Measurements from ENCODE around the gene INTS11. TPM values are rescaled to one million over a fixed set of nuclear protein-coding genes. Genes with fewer than 3 reads are reported as not detected.

INTS11 gene
- total and polyA plus RNA-seq, 2 of the 13 experiments (the other 11 are each of a cell fraction or from before 2014, with no cell fraction given): 52.8 to 94.8 TPM

DNA sequence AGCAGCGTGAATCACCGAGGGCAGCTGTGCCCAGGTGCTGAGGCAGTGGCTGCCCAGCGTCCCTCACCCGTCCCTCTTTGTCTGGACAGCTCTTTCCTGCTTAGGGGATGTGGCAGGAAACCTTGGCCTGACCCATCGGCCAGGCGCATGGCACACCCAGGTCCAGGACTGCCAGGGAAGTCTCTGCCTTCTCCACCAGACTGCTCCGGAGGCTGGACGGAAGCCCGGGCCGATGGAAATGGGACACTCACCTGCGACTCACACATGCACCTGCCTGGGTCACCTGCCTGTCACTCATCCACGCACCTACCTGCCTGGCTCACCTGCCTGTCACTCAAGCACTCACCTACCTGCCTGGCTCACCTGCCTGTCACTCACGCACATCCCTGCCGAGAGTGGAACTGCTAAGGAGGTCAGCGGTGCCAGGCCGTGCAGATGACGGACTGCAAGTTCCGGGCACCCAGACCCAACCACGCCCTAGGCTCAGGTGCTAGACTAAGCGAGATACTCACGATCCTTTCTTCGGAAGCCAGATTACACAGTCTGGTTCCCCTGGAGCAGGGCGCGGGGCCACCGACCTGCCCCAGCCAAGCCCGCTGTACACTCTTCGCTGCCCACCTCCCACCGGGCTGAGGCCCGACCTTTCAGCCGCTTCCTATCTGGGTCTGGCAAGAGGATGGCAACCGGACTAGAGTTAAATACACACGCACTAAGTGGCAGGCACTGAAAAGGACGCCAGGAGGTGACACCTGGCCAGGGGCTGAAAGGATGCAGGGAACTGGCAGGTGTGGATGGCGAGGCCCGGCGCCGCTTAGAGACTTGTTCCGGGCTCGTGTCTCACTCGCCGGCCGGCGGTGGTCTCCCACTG lies 51.9 kb downstream of the INTS11 start (continued):
- TF ChIP-seq ZNF724P (CRISPR knock-in tag; IDR thresholded peaks at IDR 0.05; ENCODE audit: borderline replicate concordance): no peak
- TF ChIP-seq ZNF276 (CRISPR knock-in tag; IDR thresholded peaks at IDR 0.05; ENCODE audit: low read depth): no peak
- TF ChIP-seq TFDP2 (CRISPR knock-in tag; IDR thresholded peaks at IDR 0.05): no peak
- TF ChIP-seq ZNF572 (CRISPR knock-in tag; IDR thresholded peaks at IDR 0.05): 0 out of 2 replicates have a peak, but pooled peaks have one; percentile 20
- TF ChIP-seq ZNF891 (CRISPR knock-in tag; IDR thresholded peaks at IDR 0.05): 0 out of 2 replicates have a peak, but pooled peaks have one; percentile 27
- TF ChIP-seq AGO2 (optimal IDR thresholded peaks at IDR 0.05; ENCODE audit: low read depth, low read length): peak; percentile 55
- 0 out of 2 replicates have a peak, but pooled peaks have one; percentile 35 for TF ChIP-seq MTF2 (CRISPR knock-in tag; IDR thresholded peaks at IDR 0.05; ENCODE audit: borderline replicate concordance)
- TF ChIP-seq DR1 (CRISPR knock-in tag; IDR thresholded peaks at IDR 0.05): no peak
- TF ChIP-seq ZNF740 (CRISPR knock-in tag; IDR thresholded peaks at IDR 0.05): no peak
- no peak for TF ChIP-seq ZNF776 (CRISPR knock-in tag; IDR thresholded peaks at IDR 0.05)
- TF ChIP-seq ZNF512 (CRISPR knock-in tag; IDR thresholded peaks at IDR 0.05): 0 out of 2 replicates have a peak, but pooled peaks have one; percentile 49
- no peak for TF ChIP-seq GMEB1 (CRISPR knock-in tag; IDR thresholded peaks at IDR 0.05; ENCODE audit: borderline replicate concordance)
- TF ChIP-seq ZNF605 (CRISPR knock-in tag; IDR thresholded peaks at IDR 0.05): 0 out of 2 replicates have a peak, but pooled peaks have one; percentile 8
- no peak for TF ChIP-seq HNRNPLL (IDR thresholded peaks at IDR 0.05; ENCODE audit: low read depth, low read length, poor library complexity, severe bottlenecking)
- TF ChIP-seq ARNT (IDR thresholded peaks at IDR 0.05): no peak
- no peak for TF ChIP-seq MXD1 (CRISPR knock-in tag; IDR thresholded peaks at IDR 0.05)
- TF ChIP-seq, protein P1, sequence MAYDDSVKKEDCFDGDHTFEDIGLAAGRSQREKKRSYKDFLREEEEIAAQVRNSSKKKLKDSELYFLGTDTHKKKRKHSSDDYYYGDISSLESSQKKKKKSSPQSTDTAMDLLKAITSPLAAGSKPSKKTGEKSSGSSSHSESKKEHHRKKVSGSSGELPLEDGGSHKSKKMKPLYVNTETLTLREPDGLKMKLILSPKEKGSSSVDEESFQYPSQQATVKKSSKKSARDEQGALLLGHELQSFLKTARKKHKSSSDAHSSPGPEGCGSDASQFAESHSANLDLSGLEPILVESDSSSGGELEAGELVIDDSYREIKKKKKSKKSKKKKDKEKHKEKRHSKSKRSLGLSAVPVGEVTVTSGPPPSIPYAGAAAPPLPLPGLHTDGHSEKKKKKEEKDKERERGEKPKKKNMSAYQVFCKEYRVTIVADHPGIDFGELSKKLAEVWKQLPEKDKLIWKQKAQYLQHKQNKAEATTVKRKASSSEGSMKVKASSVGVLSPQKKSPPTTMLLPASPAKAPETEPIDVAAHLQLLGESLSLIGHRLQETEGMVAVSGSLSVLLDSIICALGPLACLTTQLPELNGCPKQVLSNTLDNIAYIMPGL (CRISPR knock-in tag; IDR thresholded peaks at IDR 0.05; ENCODE audit: borderline replicate concordance in 1 of 2, low read depth in 1 of 2): 0 out of 4 replicates have a peak, but pooled peaks of 1 of the 2 experiments have one; percentile 5
- TF ChIP-seq MTA1 (CRISPR knock-in tag; IDR thresholded peaks at IDR 0.05; ENCODE audit: borderline replicate concordance): 0 out of 2 replicates have a peak, but pooled peaks have one; percentile 19
